B cell (primary cell): ENCODE results near the gene FFAR3.

Experiments
- CTCF ChIP-seq: fragments of 200-600 bp; IDR thresholded peaks from one replicate; pipeline ENCODE4 v1.8.0; 2022; ENCODE audit warnings: antibody characterized with exemption, mild to moderate bottlenecking
- EZH2 ChIP-seq: IDR thresholded peaks from 2 replicates; pipeline ENCODE4 v1.6.1; 2012; ENCODE audit warnings: borderline replicate concordance, low read depth, mild to moderate bottlenecking, moderate library complexity, low read length; ENCODE audit not compliant: insufficient read depth, poor library complexity, severe bottlenecking

- TF ChIP-seq CTCF, result no peak
- no peak for TF ChIP-seq EZH2
Observed at GRCh38 chr19:35396240-35396885, 38.1 kb downstream of the FFAR3 start.
